ENCODE measurements around the gene YJU2.

YJU2 gene

GRCh38 chr19:4301590-4302242, 54.8 kb downstream of the YJU2 start:
- no peak for DNase-seq

- DNase-seq, result no peak
These were observed 55.4 kb downstream of the YJU2 start, which contains the start of gene TMIGD2 for GRCh38 chr19:4302243-4302640. Gene TMIGD2, minus strand, starts transcription at chr19:4302389. Its CDS starts 4 bp downstream, at chr19:4302385.

- DNase-seq, result no peak
These were observed 57.1 kb downstream of the YJU2 start for GRCh38 chr19:4303819-4304537.

- DNase-seq, result peak; percentile 36 to 45
These were observed 57.8 kb downstream of the YJU2 start, which contains the start of gene FSD1 for GRCh38 chr19:4304538-4305256. Gene FSD1, plus strand, starts transcription at chr19:4304598. Its CDS starts 149 bp downstream, at chr19:4304747.

GRCh38 chr19:4305257-4305612, 58.4 kb downstream of the YJU2 start:
- no peak for DNase-seq

GRCh38 chr19:4305659-4306058, 58.8 kb downstream of the YJU2 start:
- DNase-seq, result no peak

GRCh38 chr19:4310247-4311121, 63.6 kb downstream of the YJU2 start:
- DNase-seq, result no peak

GRCh38 chr19:4313847-4314490, 67.1 kb downstream of the YJU2 start:
- DNase-seq, result no peak

GRCh38 chr19:4316956-4317355, 70.1 kb downstream of the YJU2 start:
- no peak for DNase-seq

GRCh38 chr19:4318460-4318859, 71.6 kb downstream of the YJU2 start:
- DNase-seq, result no peak
